Effector CD4-positive, alpha-beta T cell (primary cell): ENCODE results near the gene CRYBG3.

Experiments used
- DNase-seq: peaks from one replicate; pipeline ENCODE4 v3.0.0-alpha.2; 2020

The CRYBG3 gene

DNA sequence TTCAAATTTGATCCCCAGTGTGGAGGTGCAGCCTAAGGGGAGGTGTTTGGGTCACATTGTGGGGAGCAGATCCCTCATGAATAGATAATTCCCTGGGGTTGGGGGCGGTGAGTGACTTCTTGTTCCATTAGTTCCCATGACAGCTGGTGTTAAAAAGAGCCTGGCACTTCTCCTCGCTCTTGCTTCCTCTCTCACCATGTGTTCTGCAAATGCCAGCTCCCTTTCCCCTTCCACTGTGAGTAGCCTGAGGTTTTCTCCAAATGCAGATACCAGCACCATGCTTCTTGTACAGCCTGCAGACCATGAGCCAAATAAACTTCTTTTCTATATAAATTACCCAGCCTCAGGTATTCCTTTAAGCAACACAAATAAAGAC, 127.3 kb downstream of the CRYBG3 start:
- DNase-seq, result no peak

DNA sequence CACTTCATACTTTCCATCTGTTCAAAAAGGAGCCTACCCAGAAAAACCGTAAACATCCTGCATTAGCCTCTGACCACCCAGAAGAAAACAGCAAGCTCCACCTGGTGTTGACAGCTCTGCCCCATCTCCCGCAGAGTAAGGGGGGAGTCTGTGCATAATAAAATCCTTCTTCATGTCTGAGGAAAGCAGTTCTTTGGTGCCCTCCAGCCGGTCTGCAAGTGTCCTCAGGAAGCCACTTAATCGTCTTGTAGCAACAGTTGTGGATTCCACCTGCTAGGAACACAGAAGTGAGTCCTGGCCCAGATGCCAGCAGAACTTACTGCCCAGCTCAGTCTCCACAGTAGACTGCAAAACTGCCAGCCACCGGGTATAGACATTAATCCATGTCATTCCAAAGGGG, 127.9 kb downstream of the CRYBG3 start:
- DNase-seq, result no peak

DNA sequence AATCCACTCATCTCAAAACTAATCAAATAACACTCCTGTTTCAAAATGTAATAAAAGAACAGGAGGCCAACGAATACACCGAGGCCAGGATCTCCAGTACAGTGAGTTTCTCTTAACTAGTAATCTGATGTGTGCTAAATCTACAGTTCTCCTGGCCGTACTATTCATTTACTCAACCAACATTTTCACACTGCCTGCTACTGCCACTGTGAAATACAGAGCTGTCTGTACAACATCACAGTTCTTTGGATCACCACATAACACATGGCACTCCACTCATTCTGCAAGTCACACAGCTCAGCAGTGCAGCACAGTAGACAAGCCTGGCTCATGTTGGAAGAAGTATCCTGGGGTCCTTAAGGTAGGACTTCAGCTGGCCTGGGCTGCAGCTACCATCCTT, 128.5 kb downstream of the CRYBG3 start:
- DNase-seq, result no peak

DNA sequence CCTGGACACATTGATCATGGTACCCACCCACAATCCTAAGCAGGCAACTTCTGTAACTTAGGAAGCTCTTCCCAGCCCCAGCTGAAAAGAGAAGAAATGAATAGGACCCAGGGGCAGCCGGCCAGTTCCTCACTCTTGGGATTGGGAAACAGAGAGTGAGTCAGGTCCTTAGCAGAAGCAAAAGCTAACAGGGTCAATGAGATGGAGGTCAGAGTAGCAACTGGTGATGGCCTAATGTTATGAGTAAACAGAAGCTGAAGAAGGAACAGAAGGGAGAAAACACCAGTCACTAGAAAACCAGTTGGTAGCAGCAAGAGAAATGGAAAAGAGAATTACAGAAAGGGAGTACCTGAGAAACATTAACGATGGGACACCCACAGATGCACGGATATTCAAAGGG, 130.5 kb downstream of the CRYBG3 start:
- DNase-seq, result no peak

DNA sequence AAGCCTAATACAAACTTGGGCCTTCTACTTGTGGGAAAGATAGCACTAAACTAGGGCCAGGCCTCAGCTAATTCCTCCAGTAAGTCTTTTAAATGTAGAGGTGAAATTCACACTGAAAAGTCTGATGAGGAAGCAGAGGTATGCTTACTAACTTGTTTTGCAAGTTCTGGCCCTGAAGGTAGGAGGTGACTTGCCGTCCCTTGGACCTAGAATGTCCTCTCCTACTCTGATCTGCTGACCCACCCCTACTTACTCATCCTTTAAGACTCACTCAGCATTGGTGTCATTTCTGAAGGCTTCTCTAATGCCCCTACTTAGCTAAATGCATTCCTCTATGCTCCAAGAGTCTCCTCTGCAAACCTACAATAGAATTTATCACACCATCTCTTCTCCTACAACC, 131.1 kb downstream of the CRYBG3 start:
- no peak for DNase-seq

DNA sequence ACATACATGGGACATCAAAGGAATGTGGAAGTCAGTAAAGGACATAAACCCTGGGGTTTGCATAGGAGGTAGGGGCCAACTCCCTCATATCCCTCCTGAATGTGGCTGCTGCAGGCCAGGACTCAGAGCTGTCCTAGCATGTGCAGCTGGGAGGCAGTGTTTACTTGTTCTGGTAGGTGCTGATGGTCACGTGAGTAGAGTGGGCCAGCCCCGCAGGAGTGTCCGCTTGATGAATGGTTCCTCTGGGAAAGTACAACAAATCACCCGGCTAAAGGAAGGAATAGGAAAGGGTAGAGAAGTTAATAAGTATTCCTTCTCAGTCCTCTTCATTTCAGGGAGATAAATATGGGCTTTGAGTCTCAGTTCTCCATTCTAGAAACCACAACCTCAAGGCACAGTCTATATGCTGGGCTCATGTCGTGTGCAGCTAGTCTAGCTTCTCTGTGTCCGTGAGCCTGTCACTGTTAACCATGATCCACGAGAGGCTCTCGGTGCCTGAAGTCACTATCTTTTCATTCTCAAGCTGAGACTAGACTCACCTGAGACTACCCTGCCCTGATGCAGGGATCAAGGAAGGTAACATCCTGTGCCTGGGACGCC, 132.5 kb downstream of the CRYBG3 start:
- DNase-seq, result no peak

DNA sequence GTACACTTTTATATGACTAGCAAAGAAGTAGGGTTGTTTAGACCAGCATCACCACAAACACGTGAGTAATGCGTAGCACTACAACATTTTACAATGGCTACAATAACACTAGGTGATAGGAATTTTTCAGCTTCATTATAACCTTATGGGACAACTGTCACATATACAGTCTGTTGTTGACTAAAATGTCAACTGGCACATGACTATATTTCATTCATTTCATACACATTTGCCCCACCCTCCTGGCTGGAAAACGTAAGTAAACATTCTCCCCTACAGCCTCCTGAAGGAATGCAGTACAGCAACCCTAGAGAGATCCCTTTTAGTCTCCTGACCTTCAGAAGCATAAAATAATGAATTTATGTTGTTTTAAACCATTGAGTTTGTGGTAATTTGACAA, 134.2 kb downstream of the CRYBG3 start:
- no peak for DNase-seq

DNA sequence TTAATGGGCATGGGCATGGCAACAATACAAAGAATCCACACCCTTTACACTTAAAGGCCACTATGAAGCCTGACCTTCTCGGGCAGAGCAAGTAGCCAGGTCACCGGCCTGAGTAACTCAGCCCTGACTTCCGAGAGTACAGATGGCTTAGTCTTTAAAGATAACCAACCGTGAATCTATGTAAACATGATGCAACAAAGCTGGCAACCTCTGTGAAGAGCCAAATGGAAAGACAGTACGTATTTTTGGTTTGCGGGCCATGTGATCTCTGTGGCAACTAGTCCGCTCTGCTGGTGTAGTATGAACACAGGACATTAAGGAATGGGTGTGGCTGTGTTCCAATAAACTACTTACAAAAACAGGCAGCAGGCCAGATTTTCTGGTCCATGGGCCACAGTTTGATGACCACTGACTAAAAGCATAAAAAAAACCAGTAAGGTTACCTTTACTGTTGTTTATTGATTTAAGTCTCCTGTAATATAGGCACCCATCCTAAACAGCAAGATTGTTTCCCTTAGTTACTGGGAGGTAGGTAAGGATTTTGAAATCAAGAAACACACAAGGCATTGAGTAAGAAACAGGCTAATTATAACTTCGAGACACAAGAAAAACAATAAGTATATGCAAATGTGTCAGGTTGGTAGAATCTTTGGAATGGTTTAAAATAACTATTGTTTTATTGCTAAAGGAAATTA, 136.0 kb downstream of the CRYBG3 start:
- DNase-seq, result no peak

DNA sequence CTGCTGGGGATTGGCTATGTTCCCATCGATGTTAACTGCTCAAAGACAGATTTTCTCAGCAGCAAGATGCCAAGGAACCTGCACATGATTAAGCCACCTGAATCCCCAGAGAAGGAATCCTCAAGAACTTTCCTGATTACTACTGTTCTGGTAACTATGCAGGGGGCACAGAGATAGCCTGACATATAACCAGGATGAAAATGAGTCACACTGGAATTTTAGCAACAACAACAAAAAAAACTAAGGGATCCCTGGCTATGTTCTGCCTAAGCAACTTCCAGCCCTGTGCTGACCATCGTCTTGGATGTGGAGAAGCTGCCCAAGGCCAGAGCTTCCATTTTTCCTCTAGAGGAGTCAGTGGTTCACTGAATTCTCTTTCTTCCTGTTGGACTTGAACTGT, 136.6 kb downstream of the CRYBG3 start:
- no peak for DNase-seq

DNA sequence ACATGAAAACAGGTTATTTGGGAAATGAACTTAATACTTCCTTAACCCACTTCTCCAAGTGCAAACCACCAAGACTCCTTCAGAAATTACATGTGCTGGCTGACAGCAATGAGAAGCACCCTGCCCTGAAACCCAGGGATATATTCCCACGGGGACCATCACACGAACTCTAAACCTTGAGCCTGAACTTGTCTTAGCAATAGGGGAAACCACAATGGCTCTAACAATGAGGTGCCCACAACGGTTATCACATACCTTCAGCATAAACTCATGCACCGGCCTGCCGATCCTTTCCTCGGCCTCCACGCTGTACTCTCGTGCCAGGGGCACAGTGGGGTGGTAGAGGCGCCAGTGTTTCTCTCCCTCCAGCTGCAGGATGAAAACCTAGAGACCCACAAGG, 137.0 kb downstream of the CRYBG3 start:
- no peak for DNase-seq

DNA sequence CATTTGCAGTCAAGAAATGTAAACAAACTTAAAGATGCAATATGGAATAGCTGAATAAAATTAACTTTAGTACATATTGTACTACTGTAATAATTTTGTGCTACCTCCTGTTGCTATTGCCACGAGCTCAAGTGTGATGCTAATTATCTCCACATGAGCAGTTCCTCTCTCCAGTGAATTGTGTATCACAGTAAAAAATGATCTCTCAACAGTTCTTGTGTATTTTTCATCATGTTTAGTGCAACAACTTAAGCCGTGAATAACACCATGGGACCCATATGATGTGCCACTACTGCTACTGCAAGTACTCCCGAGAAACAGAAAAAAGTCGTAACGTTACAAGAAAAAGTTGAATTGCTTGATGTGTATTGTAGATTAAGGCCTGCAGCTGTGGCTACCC, 138.1 kb downstream of the CRYBG3 start:
- DNase-seq, result no peak

DNA sequence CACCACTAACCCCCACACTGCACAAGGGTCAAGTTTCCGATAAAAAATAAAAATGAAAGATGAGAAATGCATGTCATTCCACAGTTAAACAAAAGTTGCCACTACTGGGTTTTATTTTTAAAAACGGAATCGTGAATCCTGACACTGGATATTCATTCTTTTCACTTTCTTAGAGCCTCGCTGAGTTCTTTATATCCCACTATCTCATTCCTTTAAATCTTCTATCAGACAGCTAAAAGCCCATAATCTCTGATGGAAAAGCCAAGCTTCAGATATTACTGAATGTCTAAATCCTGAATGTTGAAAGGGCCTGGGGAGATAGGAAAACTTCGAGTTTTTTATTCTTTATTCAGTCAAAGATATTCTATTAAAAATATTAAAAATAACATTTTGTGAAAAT, 138.7 kb downstream of the CRYBG3 start:
- no peak for DNase-seq

DNA sequence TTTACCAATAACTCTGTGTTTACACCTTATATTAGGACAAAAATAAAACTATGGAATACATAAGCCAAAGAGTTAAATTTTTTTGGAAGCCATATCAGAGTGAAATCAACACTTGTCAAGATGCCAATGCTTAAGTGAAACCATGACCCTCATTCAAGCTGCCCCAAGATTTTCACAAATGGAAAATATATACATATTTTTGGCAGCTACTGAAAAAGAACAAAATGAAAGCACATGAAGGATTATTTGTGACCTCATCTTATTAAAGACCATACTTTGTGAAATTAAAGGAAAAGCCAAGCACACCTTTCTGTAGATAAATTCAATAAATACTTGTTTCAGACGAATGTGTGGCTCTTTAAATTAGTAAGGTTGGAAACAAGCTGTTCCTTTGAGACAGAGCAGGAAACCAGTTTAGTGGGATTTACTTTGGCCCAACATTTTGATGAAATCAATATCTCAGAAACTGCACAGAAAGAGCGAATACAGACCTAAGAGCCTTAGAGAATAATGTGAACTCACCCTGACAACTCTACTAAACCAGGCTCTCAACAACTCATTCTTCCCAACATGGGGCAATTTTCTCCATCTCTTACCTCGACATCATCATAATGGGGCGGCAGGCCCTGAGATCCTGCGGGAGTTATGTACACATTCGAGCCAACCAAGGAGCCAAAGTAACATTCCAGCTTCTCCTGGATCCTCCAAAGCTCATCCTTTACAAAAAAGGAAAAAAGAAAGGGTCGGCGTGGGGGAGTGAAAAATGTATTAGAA, 139.4 kb downstream of the CRYBG3 start:
- DNase-seq, result no peak

DNA sequence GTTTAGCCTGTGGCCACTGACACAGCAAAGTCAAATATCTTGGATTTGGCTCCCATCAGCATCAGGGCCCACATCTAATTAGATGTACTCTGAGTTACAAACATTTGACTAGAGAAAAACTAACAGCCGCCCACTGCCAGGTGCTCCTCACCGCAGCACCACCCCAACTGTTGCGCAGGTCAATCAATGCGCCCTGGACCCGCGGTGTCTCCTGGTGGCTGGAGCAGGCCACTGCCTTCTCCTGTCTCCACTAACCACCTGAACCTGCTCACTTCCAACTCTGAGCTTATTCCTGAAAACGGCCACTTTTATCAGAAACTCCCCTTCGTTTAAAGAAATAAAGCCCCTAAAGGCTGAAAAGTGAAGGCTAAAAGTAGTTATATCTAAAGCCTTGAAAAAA, 146.2 kb downstream of the CRYBG3 start:
- no peak for DNase-seq

DNA sequence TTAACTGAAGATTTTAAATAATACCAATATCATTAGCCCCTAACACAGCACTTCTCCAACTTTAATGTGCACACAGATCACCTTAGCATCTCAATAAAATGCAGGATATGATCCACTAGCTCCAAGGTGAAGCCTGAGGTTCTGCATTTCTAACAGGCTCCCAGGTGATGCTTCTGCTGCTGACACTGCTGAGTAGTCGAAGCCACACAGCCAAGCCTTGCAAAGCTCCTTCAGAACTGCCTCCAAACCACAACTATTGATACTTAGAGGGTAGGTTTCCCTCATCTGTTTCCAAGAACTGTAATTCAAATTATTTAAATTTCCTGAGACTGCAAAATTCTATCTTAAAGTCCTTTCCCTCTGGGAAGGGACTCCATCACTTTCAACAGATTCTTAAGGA, 146.6 kb downstream of the CRYBG3 start:
- DNase-seq, result no peak

DNA sequence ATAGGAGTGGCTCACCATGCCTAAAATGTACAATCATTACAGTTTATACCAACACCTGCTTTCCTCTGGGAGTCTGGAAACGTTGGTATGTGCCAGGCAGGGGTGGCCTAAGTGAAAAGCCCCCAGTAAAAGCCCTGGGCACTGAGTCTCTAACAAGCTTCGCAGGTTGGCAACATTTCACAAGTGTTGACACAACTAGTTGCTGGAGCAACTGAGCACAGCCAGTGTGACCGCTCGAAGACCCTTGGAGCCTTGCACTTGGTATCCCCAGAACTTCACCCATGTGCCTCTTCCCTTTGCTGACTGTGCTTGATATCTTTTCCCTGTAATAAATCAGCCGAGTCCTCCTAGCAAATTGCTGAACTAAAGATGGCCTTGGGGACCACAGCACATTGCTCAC, 147.7 kb downstream of the CRYBG3 start:
- DNase-seq, result no peak

DNA sequence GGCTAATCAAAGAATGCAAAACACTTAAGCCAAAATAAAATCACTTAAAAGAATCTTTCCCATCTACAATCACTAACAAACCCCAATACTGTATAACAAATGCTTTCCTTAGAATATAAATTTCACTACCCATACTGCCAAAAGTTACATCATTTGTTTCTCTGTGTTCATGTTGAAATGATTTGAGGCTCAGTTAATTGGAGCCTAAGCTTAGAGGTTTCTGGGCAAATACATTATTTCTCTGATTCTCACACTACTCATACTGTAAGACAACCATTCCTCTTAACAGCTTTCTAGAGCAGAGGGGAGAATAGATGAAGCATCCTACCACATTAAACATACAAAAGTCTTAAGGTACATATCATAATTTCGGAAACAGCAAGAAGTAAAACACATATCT, 148.3 kb downstream of the CRYBG3 start:
- DNase-seq, result no peak

DNA sequence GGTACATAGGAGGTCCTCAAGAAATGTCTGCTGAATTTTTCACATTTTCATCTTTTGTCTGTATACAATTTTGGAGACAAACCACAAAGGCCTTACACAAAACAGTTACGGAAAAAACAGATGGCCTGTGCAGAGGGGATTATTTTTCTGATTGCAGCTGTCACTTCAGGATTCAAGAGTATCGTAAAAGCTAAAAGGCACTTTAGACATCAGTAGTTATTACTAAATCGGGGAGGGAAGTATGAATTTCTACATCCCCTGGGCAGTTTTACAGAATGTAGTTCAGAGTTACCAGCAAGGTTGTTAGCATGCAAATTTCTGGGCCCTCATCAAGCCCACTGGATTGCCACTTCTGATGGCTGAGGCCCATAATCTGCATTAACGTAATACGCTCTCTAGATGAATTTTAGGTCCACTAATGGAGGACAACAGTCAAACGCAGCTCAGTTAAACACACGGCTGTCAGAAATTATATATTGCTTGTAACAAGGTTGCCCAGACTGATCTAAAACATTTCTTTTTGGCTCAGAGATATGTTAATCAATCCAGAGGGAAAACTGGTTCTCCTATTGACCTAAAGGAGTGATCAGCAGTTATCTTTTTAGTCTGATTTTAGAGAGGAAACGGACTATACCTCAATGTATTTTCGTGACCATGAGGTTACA, 149.3 kb downstream of the CRYBG3 start:
- DNase-seq, result no peak

DNA sequence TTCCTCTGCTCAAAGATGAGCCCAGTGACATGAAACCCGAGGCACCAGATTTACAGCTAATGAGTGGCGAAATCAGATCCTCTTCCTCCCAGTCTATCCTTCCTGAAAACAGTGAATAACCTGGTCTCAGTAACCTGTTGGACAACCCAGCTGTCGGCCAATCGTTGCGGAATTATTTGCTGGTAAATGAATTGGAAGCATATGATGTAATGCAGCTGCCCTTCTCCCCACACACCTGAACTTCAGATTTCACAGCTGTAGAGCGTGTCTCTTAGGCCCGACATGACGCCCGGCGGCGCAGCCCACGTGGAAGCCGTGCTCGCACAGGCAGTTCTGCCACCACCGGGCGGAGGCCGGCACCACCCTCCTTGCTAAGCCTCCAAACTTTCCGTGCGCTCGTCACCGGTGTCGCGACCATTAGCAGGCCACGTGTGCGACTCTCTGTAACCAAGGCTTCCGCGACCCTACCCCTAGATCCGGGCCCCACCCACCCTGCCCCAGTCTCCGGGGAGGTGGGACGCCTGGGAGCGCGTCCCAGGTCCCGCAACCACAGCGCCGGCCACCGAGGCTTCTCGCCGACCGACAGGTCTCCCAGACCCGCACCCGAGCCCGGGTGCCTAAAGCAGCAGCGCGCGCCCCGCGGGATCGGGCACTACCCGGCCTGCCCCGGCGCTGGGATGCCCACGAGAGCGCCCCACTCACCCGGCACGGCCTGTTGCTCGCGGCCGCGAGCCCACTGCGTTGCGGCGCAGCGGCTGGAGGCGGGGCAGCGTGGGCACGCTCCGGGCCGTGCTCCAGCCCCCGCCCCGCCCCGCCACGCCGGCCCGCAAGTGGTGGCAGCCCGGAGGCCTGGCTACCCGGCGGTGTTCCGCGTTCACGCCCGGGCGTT, 150.1 kb downstream of the CRYBG3 start, which contains the start of gene RIOX2:
Gene RIOX2, minus strand, starts transcription at position 753 of the 889 bp plus-strand sequence. CDS start 4,838 bp downstream, outside the sequence.
- DNase-seq, result peak; percentile 65

DNA sequence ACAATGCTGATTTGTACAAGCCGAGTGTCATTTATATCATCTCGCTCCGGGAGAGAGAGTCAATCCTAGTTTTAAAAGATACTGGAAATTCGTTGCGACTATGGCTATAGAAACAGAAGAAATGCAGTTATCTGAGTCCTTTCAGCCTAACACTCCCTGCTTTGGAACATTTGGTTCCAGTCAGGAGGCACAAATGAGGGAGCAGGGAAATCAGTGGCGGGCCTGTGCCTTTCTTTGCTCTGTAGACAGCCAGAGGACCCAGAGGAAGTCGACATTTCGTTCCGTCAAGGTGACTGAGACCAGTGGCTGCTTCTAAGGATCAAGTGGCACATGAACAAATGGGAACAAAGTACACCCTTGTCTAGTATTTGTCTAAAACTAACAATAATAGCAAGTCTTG, 151.2 kb downstream of the CRYBG3 start:
- no peak for DNase-seq

DNA sequence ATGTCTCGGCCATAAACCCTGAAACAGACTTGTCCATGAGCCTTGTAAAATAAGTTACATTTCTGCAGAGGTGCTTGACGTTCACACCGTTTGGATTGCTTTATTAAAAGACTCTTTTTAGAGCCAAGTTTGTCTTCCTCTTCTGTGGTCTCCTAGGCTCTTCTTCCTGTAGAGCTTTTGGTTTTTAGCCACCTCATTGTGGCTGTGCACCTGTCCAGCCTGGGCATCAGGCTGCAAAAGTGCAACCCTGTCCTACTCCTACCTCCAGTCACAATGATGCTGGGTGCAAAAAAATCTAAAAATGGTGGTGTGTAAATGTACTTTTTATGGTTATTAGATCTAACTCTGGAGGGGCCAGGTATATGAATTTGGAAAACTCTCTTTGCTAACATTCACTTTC, 153.2 kb downstream of the CRYBG3 start:
- DNase-seq, result no peak

DNA sequence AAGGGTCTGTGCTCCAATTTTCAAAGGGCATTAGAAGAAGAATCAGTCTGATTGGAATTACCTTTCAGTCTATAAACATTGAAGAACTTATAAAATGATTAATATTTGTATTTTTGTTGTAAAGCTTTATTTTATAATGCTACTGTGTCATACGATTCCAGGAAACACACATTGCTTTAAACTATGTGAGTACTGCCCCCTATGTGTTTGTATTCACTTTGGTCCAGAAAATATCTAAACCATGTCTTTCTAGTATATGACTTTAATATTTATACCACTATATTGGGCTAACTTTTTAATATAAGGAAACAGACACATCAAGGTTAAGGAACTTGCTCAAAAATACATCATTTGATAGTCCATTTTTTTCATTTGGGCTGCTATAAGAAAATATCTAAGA, 153.7 kb downstream of the CRYBG3 start:
- DNase-seq, result no peak

DNA sequence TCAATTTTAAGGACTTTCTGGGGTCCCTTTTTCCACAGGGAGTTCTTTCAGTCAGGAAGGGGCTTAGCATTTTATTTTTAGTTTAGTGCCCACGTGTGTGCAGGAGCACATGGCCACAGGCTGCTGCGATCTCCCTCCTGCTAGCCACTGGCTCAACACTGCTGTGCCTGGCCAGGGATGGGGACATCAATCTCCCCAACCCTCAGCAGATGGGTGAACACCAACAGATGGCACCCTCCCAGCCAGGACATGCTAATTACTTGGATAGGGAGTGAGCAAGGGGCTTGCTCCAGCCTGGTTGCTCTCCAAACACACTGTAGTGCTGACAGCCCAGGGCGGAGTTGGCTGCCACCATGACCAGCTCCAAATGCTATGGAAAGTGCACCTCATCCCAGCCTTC, 157.8 kb downstream of the CRYBG3 start:
- DNase-seq, result no peak
